GM11168 (cell line): Measurements from ENCODE around the gene PPP2R3A.
"Not testable (repeated sequence)": the region's sequence is repeated elsewhere in the genome, so short reads cannot be mapped to it uniquely, and the experiment has no call there.

ENCODE experiments used
- in situ Hi-C: fragments of 300-500 bp; cut with MboI; formaldehyde crosslinking; loops from one replicate; pipeline ENCODE4 v1.12.0; 2022; ENCODE audit warnings: low sequenced_read_pairs; ENCODE audit not compliant: unreplicated experiment

The PPP2R3A gene

DNA sequence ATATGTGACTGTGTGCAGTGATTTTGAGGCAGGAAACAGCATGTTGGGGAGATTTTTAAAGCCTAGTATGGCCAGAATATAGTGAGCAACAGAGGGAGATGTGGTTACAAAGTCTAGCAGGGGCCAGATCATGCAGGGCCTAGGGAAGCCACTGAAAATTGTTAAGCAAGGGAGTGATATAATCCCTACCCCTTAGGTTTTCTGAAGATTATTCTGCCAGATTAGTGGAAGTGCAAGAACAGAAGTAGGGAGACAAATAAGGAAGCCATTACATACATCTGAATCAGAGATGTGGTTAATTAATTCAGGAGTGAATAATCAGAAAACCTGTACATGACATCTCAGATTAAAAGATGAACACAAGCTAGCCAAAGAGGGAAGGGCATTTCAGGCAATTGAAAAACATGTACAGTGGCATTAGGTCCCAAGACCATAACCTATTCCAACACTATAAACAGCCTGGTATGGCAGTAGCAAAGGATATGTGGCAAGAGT is 175.8 kb downstream of the PPP2R3A start:
- in situ Hi-C loops: no loop called here

DNA sequence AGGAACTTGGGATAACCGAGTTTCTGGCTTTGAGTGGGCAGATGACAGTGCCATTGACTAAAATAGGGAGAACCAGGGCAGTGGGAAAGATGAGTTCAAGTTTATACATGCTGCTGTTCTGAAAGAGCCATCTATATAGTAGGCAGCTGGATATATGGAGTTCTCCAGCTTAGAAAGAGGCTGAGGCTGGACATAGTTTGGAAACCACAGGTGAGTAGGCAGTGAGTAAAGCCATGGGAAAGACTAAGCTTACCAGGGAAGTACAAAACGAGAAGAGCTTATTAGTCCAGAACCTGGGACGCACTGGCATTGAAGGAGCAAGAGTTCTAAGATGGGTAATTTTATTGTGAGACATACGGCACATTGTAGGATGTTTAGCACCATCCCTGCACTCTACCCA is 176.4 kb downstream of the PPP2R3A start:
- in situ Hi-C loops: no loop called here

DNA sequence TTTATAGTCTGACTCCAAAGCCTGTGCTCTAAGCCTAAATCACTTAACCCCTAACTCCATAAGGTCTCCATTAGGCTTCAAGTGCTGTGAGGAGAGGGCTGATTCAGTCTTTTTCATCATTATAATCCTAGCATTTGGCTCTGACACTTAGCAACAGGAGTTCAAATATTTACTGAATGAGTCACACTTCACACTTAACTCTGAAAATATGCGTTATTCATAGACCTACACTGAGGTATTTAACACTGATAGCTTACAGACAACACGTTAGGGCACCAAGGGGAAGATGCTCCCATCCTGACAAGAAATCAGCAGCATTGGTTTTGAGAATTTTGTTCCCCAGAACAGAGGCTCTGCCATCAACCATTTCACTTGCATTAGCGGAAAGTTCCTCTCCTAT is 177.1 kb downstream of the PPP2R3A start:
- in situ Hi-C loops: no loop called here

GRCh38 chr3:136144397-136144796 is 178.9 kb downstream of the PPP2R3A start:
- in situ Hi-C loops: not testable (repeated sequence)

DNA sequence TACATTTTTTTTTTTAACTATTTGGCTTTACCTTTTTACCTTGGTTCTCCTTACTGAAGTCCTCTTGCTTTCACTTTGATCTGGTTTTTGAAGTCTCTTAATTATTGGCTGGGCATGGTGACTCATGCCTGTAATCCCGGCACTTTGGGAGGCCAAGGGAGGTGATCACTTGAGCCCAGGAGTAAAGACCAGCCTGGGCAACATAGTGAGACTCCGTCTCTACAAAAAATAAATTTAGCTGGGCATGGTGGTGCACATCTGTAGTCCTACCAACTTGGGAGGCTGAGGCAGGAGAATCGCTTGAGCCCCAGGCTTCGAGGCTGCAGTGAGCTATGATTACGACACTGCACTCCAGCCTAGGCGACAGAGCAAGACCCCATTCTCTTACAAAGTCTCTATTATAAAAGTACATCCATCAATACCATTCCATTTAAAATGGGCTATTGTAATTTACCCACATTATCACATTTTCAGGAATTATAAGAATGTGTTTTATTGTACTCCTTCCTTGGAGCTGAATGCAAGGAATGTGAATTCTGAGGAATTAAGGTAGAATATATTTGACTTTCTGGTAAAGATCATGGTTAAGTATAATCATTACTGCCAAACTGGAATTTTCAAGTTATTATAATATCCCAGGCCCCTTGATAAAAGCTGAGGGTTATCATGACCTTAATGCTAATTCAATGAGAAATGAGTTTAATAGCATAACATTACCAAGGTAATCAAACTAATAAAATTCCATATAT is 181.6 kb downstream of the PPP2R3A start:
- in situ Hi-C loops: no loop called here

GRCh38 chr3:136149667-136150066 is 184.1 kb downstream of the PPP2R3A start:
- in situ Hi-C loops: no loop called here

GRCh38 chr3:136151219-136151618 is 185.7 kb downstream of the PPP2R3A start:
- in situ Hi-C loops: no loop called here

- in situ Hi-C loops: no loop called here
Measured at GRCh38 chr3:136152176-136152843, 186.8 kb downstream of the PPP2R3A start.

DNA sequence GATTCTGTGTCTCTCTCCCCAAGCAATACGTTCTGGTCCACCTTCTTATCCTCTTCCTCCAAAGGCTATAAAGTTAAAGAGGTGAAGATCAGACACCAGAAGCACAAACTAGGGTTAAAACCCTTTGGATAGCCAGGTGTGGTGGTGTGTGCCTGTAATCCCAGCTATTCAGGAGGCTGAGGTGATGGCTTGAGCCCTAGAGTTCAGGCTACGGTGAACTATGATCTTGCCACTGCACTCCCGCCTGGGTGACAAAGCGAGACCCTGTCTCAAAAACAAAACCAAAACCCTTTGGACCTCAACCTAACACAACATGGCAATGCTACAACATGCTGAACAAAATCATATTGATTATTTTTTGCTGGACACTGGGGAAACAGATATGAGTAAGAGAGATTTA is 187.4 kb downstream of the PPP2R3A start:
- in situ Hi-C loops: no loop called here

DNA sequence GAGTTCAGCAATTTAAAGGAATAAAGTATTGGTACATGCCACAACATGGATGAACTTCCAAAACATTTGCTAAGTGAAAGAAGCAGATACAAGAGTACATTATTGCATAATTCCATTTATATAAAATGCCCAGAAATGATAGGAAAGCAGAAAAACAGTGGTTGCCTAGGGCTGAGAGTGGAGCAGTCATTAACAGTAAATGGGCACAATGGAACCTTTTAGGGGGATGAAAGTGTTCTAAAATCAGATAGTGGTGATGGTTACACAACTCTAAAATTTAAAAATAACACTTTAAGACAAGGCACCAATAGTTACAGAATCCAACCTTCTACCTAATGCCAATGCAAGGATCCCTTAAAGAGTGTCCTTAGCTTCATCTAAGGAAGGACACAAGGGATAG is 196.0 kb downstream of the PPP2R3A start:
- in situ Hi-C loops: no loop called here

DNA sequence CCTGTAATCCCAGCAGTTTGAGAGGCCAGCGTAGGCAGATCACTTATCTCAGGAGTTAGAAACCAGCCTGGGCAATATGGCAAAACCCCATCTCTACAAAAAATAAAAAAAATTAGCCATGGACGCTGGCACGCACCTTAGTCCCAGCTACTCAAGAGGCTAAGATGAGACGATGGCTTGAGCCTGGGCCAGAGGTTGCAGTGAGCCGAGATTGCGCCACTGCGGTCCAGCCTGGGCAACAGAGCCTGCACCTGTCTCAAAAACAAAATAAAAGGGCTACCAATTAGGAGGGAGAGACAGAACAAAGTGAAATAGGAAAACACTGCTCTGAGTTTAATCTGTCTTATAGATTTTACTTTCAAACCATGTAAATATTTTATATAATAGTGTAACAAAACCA is 196.8 kb downstream of the PPP2R3A start:
- in situ Hi-C loops: no loop called here

GRCh38 chr3:136163607-136164006 is 198.1 kb downstream of the PPP2R3A start:
- in situ Hi-C loops: not testable (repeated sequence)

DNA sequence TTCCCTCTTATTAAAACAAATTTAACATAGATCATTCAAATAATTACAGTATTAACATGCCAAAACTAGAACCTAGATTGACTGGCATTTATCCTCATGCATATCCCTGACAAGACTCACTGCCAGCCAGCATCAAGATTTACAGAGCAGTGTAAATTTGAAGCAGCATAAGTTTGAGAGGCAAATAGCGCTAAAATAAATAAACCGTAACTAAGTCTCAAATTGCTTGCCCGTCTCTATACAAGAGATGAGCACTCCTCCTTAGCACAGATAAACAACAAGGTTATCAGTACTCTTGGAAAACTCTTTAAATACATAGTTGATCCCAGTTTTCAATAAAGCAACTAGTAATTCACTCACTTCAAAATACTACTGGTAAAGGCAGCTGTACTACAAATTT is 201.0 kb downstream of the PPP2R3A start:
- in situ Hi-C loops: no loop called here

- in situ Hi-C loops: not testable (repeated sequence)
Measured at GRCh38 chr3:136168236-136168635, 202.7 kb downstream of the PPP2R3A start.

DNA sequence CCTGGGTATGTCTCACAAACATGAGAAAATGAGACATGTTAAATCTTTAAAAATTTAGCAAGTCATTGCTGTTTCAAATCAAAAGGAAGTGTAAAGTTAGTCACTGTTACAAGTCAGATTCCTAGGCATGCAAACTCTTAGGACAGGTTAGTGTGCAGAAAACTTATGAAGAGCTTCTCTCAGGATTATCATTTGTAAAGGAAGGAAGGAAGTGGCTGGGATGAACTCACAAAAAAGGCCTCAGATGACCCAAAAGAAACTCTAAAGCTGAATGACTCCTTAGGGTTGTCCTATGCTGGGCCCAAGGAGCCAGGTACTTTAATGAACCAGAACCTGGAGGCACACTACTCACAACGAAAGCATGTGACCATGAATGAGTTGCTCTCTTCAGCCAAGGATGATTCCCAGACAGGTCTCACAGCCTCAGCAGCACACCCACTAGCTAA is 205.6 kb downstream of the PPP2R3A start:
- in situ Hi-C loops: no loop called here

- in situ Hi-C loops: no loop called here
Measured at GRCh38 chr3:136173939-136174490, 208.5 kb downstream of the PPP2R3A start.

DNA sequence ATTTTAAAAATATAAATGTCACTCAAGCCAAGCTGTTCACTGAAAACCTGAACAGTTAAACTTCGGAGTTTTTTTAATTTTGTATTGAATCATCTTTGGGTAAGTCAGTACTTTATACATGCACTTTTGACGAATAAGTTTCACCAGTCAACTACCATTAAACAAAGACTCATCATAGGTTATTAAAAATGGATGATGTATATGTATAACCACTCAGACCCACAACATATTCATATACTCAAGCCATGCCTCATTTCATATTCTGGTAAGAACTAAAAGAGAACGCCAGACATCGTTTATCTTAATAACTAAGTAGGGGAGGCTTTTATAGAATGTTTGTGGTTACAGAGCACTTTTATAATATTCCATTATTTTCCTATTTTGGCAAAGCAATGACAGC is 212.3 kb downstream of the PPP2R3A start:
- in situ Hi-C loops: no loop called here

DNA sequence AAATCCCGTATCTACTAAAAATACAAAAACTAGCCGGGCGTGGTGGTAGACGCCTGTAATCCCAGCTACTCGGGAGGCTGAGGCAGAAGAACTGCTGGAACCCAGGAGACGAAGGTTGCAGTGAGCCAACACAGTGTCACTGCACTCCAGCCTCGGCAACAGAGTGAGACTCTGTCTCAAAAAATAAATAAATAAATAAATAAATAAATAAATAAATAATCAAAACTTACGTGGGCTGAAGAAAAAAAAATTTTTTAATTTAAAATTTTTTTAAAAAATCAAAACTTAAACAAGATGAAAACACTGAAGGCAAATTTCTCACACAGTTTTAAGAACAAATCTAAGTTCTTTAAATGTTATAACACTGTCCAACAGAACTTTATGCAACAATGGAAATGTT is 216.2 kb downstream of the PPP2R3A start:
- in situ Hi-C loops: no loop called here

DNA sequence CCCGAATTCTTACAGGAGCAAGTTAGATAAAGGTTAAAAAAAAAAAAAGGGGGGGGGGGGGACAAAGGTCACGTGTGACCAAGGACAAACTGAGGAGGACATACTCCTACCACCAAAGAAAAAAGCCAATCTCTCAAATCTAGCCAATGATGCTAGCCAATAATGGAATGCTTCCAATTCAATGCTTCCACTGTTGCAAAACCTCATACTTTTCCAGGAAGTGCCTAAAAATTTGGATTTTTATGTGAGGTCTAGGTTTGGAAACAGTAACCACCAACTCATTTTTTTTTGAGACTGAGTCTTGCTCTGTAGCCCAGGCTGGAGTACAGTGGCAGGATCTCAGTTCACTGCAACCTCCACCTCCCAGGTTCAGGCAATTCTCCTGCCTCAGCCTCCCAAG is 219.2 kb downstream of the PPP2R3A start:
- in situ Hi-C loops: no loop called here

GRCh38 chr3:136186344-136186743 is 220.8 kb downstream of the PPP2R3A start:
- in situ Hi-C loops: no loop called here

DNA sequence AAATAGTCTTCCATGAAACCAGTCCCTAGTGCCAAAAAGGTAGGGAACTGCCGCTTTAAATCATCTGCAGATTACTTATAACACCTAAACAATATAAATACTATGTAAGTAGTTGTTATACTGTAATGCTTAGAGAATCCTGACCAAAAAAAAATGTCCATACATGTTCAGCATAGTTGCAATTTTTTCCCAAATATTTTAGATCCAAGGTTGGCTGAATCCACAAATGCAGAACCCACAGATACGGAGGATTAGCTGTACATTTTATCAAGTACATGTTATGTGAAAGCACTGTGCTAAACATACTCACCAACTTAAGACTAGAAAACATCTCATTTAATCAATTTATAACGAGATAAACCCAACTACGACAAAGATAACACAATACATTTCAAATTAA is 221.3 kb downstream of the PPP2R3A start:
- in situ Hi-C loops: no loop called here
